Measurements from ENCODE around the gene COL16A1. TPM values are rescaled to one million over a fixed set of nuclear protein-coding genes. Genes with fewer than 3 reads are reported as not detected.

The COL16A1 gene
- total RNA-seq (2014; rRNA removed; shearing (Covaris generic); ENCODE audit: low replicate concordance): 2.8 and 5.1 TPM in 2 replicates

DNA sequence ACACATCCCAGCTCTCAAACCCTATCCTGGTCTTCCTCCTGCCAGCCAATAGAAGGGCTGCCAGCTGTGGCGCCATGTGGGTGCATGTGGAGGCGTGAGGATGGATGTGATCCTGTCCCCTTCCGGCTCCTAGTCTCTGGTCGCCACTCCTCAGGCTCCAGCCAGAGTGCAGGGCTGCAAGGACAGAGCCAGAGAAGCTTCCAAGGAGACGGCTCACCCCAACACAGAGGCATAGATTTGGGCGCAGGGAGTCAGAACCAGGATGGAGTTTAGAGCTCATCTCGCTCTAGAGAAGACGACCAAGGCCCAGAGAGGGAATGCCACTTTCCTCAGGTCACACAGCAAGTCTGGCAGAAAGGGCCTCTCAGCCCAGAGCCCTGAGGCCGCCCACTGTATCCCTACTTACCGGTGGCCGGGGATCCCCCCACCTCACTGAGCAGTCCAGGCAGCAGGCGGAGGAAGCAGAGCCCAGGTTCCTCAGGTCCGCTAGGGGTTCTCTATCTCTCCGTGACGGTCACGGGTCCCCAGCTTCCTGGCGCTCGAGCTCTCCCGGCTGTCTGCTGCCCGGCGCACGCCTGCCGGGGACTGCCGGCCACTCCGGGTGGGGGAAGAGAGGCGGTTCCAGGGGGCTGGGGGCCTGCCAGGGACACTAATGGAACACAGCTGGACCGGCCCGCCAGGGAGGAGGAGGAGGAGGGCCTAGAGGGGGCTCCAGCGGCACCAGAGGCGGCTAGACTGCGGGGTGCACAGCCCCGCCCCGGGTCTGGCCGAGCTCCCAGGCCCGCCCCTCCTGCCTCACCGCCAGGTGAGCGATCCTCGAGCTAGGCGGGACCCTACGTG, at the start of gene COL16A1:
Gene COL16A1, minus strand, starts transcription at position 587 of the 840 bp plus-strand sequence. CDS start 1,824 bp downstream, outside the sequence.
- no peak for DNase-seq (ENCODE audit: low read depth)
- in situ Hi-C loops (cut with HindIII; ENCODE audit: low pct_unique_long_range_greater_than_20kb, low sequenced_read_pairs): no loop called here

DNA sequence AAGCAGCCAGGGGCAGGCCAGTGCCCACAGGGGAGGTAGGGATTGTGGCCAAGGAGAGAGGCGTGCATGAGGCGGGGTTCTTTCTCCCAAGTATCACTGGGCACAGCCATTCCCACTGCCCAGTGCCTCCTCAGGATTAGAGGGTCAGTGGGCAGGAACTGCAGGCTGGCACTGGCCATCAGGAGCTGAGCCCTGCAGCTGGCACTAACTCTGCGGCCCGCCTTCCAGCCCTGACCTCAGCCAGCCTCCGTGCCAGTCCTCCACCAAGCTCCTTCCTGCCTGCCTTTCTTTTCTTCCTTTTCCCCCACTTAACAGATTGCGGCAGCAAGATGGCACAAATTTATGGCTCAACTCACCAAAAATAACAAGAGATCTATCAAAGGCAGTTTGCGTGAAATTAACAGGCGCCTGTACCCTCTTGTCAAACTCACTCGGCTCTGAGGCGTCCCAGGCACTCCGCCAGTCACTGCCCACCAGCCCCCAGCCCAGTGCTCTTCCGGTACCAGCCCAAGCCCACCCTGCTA, 49.2 kb upstream of the COL16A1 start:
- in situ Hi-C loops (cut with HindIII; ENCODE audit: low pct_unique_long_range_greater_than_20kb, low sequenced_read_pairs): no loop called here
- no peak for DNase-seq (ENCODE audit: low read depth)

DNA sequence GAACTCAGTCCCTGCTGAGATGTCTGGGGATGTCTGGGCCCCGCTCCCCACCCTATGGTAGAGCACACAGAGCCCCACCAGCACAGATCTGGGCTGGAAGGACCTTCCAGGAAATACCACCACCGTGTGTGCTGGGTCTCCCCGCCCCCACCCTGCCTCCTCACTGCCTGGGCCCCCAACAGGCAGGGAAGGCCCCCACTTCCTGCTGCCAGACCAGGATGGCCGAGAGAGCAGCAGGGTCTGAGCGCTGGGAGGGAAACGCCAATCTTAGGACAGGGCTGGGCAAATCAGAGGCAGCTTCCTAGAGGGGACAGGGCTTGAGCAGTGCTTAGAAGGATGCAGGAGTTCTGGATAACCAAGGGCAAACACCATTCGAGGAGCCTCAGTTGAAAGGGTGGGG, 48.4 kb upstream of the COL16A1 start:
- no peak for DNase-seq (ENCODE audit: low read depth)
- in situ Hi-C loops (cut with HindIII; ENCODE audit: low pct_unique_long_range_greater_than_20kb, low sequenced_read_pairs): no loop called here

DNA sequence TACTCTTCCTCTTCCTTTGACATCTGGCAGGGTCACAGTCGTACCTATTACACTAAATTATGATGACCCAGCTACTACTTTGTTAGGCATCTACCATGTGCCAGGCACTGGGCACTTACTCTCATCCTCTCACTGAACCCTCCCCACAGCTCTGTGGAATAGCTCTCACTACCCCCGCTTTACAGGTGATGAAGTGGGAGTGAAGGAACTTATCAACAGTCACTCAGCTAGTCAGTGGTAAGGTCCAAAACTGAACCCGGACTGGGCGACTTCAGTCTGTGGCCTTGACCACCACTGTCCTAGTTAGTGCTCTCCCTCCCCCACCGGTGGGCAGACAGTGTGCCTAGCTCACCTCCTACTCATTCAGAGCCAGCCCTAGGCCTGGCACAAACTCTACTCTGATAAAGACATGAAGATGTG, 48.0 kb upstream of the COL16A1 start:
- no peak for DNase-seq (ENCODE audit: low read depth)
- in situ Hi-C loops (cut with HindIII; ENCODE audit: low pct_unique_long_range_greater_than_20kb, low sequenced_read_pairs): no loop called here

DNA sequence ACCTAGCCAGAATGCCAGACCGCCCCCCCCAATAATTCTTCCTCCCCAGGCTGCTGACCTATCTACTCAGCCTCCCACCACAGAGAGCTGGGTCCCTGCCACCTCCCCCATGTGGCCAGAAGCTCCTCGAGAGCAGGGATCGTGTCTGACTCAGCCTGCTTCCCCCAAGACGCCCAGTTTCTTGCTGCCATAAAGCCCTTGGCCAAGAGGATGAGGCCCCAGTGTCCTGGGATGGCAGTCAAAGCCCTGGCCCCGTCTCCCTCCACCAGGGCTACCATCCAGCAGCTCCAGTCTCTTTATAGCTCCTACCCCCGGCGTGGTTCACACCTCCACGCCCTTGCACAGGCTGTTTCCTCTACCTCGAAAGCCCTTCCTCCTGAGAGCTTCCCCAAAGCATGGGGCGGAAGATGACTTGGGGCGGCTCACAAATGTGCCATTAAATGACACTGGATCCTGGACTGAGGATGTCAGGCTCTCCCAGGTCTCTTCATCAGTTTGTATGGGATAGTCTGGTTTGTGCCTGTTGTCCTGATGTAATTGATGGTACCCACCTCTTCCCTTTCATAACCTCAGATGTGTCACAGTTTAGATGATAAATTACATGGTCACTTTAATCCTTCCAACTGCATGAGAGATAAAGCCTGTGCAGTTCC, 47.2 kb upstream of the COL16A1 start:
- in situ Hi-C loops (cut with HindIII; ENCODE audit: low pct_unique_long_range_greater_than_20kb, low sequenced_read_pairs): no loop called here
- DNase-seq (ENCODE audit: low read depth): no peak

DNA sequence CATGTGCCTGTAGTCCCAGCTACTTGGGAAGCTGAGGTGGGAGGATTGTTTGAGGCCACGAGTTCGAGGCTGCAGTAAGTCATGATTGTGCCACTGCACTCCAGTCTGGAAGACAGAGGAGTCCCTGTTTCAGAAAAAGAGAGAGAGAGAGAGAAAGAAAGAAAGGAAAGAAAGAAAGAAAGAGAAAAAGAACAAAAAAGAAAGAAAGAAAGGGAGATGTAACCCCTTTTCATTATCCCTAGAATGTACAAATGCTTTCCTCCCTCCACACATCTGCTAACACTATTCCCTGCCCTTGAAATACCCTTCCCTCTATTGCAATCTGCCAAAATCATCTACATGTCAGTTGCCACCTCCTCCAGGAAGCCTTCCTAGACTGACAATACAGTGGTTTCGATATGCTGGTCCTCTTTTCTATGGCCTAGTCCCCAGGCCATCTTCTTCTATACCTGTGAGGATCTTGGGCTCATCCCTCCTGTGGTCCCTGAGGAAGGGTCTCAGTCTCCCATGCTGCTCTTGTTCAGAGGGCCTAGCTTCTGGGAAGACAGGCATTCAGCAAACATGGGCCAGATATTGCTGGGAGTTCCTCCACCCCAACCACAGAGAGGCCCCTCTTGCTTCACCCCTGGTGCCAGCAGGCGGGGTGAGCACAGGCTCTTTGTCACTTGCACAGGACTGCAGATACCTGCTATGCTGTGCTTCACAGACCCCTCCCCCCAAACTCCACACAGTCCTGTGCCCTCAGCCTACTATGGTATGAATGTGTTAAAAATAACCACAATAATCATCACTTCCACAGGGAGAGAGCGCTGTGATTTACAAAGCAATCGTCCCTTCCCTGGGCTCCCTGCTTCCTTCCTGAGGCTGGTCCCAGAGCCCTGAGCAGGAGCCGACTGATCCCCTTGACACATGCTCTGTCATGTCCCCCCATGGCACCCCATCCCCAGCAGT, 46.2 kb upstream of the COL16A1 start:
- no peak for DNase-seq (ENCODE audit: low read depth)
- in situ Hi-C loops (cut with HindIII; ENCODE audit: low pct_unique_long_range_greater_than_20kb, low sequenced_read_pairs): no loop called here

DNA sequence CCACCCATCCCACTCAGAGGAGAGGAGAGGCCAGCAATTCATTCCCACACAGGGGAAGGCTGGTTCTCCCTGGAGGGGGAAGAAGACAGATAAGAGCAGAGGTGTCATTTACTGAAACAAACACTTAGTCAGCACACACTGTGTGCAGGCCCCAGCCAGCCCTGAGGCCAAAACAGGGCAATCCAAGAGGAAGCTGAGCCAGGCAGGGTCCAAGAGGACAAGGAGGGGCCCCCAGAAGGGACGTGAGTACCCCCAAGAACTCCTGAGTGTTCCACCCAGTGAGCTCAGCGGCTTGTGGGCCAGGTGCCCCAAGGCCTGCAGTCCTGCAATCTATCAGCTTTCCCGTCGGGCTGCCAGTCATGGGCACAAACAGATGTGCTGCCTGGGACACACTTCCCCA, 44.5 kb upstream of the COL16A1 start:
- in situ Hi-C loops (cut with HindIII; ENCODE audit: low pct_unique_long_range_greater_than_20kb, low sequenced_read_pairs): no loop called here
- DNase-seq (ENCODE audit: low read depth): no peak

DNA sequence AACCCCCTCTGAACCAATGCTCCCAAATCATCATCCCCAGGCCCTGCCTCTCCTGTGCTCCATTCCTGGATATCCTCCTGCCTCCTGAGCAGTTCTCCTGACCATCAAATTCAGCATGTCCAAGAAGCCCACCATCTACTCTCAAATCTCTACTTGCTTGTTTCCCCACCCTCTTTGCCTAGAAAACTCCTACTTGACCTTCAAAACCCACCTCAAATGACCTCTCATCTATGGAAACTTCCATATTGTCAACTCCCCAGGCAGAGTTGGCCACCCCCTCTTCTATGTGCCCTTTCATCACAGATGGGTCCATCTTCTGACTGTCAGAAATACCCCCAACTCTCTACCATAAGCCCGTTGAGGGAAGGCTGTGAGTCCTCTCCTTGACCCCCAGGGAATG, 43.5 kb upstream of the COL16A1 start:
- in situ Hi-C loops (cut with HindIII; ENCODE audit: low pct_unique_long_range_greater_than_20kb, low sequenced_read_pairs): no loop called here
- DNase-seq (ENCODE audit: low read depth): no peak

DNA sequence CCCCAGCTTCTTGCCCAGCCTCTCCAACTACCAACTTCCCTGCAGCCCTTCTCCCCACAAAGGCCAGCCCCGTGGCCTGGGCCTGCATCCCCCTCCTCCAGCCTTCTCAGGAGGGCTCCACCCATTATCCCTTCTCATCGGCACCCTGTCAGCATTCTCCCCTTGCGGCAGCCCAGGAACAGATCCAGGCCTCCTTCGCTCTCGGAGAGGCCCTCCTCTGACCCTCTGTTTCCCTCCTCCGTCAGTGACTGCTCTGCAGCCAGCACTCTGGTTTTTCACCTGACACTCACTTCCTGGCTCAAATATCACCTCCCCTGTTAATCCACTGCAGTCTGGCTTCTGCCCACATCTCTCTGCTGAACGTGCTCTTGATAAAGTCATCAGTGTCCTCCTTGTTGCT, 42.9 kb upstream of the COL16A1 start:
- no peak for DNase-seq (ENCODE audit: low read depth)
- in situ Hi-C loops (cut with HindIII; ENCODE audit: low pct_unique_long_range_greater_than_20kb, low sequenced_read_pairs): no loop called here

DNA sequence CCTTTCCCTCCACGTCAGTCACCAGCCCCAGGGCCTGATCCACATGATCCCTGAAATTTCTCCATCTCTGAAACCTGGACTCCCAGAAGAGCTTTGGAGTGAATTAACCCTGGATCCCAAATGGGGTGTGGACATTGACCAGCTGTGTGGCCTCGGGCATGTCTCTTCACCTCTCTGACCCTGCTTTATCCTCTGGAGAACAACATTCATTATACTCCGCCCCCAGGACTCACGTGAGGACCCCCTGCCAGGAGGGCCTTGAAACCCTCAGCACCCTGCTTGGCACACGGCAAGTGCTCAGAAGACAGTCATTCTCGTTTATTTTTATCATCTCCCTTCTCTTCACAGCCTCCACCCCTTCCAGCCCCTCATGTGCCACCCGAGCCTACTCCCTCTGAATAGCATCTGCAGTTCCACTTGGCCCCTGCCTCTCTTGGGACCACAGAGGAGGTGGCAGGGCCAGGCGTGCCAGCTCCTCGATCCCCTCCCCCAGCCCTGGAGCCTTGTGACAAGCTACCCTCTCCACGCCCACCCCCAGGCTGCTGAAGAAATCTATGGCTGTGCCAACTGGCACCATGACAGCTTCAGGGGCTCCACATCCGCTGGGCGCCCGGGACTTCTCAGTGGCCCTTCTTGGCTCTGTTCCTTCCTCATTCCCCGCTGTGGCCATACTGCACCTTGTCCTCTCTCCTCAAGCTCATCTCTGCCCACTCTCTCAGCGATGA, 42.3 kb upstream of the COL16A1 start:
- DNase-seq (ENCODE audit: low read depth): no peak
- in situ Hi-C loops (cut with HindIII; ENCODE audit: low pct_unique_long_range_greater_than_20kb, low sequenced_read_pairs): no loop called here

DNA sequence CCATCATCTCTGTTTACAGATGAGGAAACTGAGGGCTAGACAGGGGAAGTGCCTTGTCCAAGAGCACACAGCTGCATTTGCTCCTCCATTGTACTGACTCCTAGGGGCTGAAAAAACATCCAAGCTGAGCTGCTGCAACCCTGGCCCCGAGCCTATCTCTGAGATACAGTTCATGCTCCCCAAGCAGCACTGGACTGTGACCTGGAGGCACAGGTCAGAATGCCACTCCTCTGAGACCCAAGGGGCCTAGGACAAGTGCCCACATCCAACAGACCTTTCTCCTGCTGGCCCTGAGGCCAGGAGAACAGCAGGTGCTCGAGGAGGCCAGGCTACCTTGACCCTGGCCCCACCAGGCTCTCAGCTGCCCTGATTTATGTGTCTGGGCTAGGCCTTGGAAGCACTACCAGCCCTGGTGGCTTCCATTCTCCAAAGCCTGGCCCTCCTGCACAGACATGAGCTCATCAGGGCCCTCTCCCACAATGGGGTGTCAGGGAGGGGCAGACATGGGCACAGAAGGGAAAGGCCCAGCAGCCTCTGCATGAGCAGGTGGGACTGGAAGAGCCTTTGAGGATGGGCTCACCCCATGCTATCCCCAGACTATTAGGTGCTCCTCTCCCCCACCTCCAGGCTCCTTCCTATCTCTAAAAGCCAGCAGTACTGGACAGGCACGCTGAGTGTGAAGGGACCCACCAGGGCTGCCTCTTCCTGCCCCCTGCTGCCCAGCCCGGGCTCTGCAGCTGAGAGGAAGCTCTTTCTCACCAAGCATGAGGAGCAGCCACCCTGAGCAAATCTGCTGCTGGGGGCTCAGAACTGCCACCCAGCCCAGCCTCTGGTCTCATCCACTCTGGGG, 41.5 kb upstream of the COL16A1 start:
- DNase-seq (ENCODE audit: low read depth): peak; percentile 46
- in situ Hi-C loops (cut with HindIII; ENCODE audit: low pct_unique_long_range_greater_than_20kb, low sequenced_read_pairs): no loop called here

DNA sequence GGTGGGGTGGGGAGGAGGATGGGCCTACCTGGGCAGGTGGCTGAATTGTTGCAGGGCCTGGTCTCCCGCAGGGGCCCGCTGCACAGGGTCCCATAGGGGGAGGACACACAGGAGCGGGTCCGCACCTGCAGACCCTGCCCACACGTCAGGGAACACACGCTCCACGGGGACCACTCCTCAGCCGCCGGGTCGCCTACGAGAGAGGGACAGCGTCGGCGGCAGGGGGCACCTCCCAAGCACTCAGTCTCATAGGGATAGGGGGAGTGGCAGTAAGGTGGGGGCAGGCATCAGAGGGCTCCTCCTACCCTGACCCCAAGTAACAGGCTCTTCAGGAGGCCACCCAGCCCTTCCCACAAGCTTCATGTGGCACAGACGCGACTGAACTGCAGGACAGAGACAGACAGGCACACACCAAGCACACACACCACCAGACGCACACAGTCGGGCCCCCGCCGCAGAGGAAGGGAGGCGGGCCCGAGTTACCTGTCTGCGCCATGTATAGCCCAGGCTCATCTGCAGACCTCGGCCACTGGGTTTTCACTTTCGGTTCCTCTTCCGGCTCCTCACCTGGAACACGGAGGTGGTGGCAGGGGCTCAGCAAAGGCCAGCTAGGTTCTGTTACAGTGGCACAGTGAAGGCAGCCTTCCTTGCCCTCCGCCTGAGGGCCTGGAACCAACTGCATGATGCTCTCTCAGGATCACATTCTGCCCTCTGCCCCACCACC, 40.5 kb upstream of the COL16A1 start:
- in situ Hi-C loops (cut with HindIII; ENCODE audit: low pct_unique_long_range_greater_than_20kb, low sequenced_read_pairs): no loop called here

DNA sequence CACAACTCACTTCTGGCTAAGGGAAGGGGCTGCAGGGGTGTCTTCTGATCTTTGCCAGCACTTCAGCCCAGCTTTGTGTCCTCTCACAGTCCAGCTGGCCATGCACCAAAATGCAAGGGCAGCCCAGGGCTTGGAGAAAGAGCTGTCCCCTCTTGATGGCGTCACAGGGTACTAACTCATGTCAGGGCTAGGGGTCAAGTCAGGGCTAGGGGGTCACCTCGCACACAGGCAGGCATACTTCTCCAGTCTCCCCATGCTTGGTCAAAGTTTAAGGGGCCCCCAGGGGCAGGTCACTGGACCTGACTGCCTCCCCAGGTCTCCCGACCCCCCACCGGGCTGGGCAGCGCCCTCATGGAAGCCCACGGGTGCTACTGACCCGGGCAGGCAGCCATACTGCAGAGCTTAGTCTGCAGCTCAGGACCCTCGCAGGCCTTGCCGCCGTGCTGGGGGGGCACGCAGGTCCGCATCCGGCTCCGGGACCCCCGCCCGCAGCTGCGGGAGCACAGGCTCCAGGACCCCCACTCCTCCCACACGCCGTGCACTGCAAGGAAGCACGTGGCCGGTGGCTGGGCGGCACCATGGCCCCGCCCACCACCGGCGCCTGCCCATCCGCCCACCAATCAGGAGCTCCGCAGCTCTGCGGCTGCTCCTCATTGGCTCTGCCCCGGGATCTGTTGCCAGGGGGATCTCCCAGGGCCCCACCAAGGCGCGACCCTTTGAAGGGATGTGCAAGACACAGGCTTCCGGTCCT, 38.8 kb upstream of the COL16A1 start:
- no peak for DNase-seq (ENCODE audit: low read depth)
- in situ Hi-C loops (cut with HindIII; ENCODE audit: low pct_unique_long_range_greater_than_20kb, low sequenced_read_pairs): no loop called here

More for the DNA sequence above, 40.5 kb upstream of the COL16A1 start:
- no peak for DNase-seq (ENCODE audit: low read depth)

DNA sequence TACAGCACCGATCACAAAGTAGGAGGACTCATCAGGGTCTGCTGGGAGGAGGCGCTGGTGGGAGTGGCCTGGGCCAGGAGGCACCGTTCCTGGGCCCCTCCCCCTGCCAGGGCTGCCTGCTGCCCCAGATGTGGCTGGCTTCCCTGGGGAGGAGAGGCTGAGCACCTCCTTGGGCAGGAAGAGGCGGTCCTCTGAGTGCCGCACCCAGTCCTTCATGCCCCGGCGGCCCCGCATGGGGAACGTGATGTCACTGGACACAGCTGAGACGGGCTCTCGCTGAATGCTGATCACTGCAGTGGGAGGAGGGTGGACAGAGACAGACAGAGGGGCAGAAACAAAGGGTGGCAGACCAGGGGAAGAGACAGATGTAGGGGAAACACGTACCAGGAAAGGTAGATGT, 35.5 kb upstream of the COL16A1 start:
- peak; percentile 51 for DNase-seq (ENCODE audit: low read depth)
- in situ Hi-C loops (cut with HindIII; ENCODE audit: low pct_unique_long_range_greater_than_20kb, low sequenced_read_pairs): no loop called here

DNA sequence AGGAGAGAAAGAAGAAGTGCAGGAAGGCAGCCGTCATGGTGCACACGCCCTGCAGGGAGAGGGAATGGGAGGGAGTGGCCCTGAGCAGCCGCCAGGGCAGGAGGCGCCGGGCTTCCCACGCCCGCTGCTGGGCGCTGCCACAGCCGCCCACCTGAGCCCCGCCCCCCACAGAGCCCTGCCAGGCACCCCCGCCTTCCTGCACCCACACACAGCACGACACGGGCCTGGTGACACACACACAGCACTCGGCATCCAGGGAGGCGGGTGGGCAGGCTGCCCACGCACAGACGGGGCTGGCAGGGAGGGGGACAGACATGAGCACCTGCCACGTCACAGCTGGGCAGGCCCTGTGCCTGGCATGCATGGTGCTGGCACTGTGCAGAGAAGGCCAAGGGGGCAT, 32.9 kb upstream of the COL16A1 start:
- no peak for DNase-seq (ENCODE audit: low read depth)
- in situ Hi-C loops (cut with HindIII; ENCODE audit: low pct_unique_long_range_greater_than_20kb, low sequenced_read_pairs): no loop called here

DNA sequence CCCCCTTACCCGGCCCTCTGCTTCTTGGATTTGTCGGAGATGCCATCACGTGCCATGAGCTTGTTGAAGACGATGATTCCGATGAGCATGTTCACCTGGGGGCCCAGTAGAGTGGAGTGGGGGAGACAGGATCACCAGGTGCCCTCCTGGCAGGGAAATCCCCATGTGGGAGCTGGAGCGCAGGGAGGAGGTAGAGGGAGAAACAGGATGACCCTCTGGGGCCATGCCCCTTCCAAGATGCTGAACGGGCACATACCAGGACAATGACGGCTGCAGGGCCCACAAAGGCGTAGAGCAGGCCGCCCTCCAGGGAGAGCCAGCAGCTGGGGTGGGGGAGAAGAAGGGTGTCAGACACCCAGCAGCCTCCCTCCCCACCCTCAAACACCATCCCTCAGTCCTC, 31.8 kb upstream of the COL16A1 start:
- no peak for DNase-seq (ENCODE audit: low read depth)
- in situ Hi-C loops (cut with HindIII; ENCODE audit: low pct_unique_long_range_greater_than_20kb, low sequenced_read_pairs): no loop called here

Measured in Caki2 (cell line).